Measurements from ENCODE around the gene SSNA1.

DNA sequence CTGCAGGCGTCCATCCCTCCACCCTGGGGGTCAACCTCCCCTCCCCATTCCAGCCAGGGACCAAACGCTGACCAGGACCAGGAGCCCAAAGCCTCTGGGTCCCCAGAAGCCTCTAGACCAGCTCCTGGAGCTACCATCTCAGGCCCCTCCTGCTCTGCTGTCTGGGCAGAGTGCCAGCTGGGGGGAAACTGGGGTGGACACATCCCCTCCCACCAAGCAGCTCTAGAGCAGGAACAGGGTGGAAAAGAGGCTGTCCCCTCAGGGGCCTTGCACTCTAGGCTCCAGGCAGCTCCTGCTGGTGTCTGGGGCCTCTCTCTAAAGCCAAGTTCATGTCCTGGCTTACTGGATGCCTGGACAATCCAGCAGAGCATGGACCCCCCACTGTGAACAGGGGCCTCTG is 4.4 kb downstream of the SSNA1 start:
- no peak for TF ChIP-seq POLR2A (IDR thresholded peaks at IDR 0.05)
- TF ChIP-seq, protein P1, sequence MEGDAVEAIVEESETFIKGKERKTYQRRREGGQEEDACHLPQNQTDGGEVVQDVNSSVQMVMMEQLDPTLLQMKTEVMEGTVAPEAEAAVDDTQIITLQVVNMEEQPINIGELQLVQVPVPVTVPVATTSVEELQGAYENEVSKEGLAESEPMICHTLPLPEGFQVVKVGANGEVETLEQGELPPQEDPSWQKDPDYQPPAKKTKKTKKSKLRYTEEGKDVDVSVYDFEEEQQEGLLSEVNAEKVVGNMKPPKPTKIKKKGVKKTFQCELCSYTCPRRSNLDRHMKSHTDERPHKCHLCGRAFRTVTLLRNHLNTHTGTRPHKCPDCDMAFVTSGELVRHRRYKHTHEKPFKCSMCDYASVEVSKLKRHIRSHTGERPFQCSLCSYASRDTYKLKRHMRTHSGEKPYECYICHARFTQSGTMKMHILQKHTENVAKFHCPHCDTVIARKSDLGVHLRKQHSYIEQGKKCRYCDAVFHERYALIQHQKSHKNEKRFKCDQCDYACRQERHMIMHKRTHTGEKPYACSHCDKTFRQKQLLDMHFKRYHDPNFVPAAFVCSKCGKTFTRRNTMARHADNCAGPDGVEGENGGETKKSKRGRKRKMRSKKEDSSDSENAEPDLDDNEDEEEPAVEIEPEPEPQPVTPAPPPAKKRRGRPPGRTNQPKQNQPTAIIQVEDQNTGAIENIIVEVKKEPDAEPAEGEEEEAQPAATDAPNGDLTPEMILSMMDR (IDR thresholded peaks at IDR 0.05): no peak

All from thyroid gland (tissue), 4 donors.